ENCODE results near the gene KIF18A. TPM values are rescaled to one million over a fixed set of nuclear protein-coding genes. Genes with fewer than 3 reads are reported as not detected.

KIF18A gene
- total RNA-seq, 1 donor = 18.2 TPM

- peak; percentile 14 for DNase-seq (ENCODE audit: low read depth)
- H3K4me3 ChIP-seq (ENCODE audit: low read depth, low read length) = no peak overlapping the region
- no peak for TF ChIP-seq CTCF (IDR thresholded peaks at IDR 0.05; ENCODE audit: insufficient read depth, low read length)
Observed at GRCh38 chr11:28049338-28050216, 58.4 kb downstream of the KIF18A start.

DNA sequence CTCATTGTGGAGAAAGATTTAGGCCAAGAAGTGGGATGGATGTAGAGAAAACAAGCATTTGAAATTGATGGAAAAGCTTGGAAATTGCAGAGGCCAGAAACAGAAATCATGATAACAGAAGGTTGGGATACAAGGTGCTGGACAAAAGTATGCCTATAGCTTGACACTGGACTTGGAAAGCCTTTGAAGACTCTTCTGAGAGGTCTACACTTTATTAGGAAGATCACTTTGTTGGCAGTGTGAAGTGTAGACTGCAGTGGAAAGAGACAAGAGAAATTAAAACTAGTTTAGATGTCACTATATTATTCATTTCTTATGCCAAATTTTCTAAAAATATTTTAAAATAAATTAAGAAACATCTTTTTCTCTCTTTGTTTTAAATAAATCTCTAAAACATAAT lies 59.1 kb downstream of the KIF18A start:
- H3K4me3 ChIP-seq (ENCODE audit: low read depth, low read length) = no peak overlapping the region
- no peak for DNase-seq (ENCODE audit: low read depth)
- no peak for TF ChIP-seq CTCF (IDR thresholded peaks at IDR 0.05; ENCODE audit: insufficient read depth, low read length)

DNA sequence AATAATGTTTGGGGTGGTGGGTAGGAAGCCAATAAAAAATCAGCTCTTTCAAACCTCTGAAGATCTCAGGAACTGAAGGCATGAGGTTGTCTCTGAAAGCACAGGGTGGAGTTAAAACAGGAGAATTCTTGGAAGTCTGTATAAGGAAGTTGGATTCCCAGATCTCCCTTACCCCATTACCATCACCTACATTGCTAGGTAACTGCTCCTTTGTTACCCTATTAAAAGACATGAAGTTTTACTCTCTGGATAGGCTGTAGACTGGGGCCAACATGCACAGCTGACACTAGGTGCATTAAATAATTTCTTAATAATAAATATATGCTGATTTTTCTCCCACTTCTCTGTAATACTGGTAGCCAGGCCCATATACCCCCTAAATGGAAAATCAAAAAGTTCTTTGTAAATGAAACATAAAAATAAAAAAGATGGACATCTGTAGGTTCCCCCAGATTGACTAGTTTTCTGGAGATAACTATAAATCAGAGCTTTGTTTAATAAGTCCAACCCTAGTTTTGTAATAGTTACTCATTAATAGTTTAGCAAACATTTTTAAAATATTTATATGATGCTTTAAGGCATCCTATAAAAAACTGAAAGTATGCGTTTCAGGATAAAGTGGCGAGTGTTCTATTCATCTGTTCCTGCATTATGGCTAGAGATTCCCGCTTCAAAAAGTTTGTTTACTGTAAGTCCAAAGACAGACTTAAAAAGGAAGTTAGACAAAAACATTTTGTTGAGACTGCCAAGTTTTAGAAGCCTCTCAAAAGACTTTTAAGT lies 63.8 kb downstream of the KIF18A start:
- DNase-seq (ENCODE audit: low read depth) = no peak
- no peak overlapping the region for H3K4me3 ChIP-seq (ENCODE audit: low read depth, low read length)
- no peak for TF ChIP-seq CTCF (IDR thresholded peaks at IDR 0.05; ENCODE audit: insufficient read depth, low read length)

DNA sequence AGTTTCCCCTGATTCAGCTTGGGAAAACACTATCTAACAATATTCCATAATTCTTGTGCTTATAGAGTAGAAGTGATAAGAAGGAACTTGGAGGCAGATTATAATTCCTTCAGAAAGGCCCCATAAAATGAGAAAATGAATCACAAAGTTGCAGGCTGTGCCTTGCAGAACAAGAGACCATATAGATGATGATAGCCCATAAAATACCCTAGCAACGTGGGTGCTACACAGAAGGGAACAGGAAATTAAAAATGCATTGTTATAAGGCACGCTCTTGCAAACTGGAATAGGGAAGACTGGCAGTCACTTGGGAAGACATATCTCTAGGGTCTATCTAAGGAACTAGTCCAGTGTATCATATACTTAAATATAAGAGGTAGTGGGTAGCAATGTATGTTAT lies 67.6 kb downstream of the KIF18A start:
- no peak for DNase-seq (ENCODE audit: low read depth)
- no peak overlapping the region for H3K4me3 ChIP-seq (ENCODE audit: low read depth, low read length)

DNA sequence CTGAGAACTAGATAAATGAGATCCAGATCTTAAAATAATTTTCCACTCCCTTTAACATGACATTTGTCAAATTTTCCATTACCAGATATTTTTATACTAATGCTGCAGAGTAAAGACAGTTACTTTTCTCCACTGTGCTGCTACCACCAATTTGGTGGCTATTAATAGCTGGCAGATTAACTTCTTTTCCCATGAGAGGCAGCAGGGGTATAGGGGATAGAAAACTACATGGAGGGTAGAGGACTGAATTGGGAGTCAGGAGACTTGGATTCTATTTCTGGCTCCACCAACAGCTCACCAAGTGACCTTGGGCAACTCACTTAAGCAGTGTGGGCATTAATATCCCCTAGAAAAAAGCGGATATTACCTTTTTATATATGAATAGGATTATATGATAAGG lies 69.2 kb downstream of the KIF18A start:
- DNase-seq (ENCODE audit: low read depth) = no peak
- no peak overlapping the region for H3K4me3 ChIP-seq (ENCODE audit: low read depth, low read length)
- no peak for TF ChIP-seq CTCF (IDR thresholded peaks at IDR 0.05; ENCODE audit: insufficient read depth, low read length)

More for the DNA sequence above, 67.6 kb downstream of the KIF18A start:
- no peak for TF ChIP-seq CTCF (IDR thresholded peaks at IDR 0.05; ENCODE audit: insufficient read depth, low read length)

DNA sequence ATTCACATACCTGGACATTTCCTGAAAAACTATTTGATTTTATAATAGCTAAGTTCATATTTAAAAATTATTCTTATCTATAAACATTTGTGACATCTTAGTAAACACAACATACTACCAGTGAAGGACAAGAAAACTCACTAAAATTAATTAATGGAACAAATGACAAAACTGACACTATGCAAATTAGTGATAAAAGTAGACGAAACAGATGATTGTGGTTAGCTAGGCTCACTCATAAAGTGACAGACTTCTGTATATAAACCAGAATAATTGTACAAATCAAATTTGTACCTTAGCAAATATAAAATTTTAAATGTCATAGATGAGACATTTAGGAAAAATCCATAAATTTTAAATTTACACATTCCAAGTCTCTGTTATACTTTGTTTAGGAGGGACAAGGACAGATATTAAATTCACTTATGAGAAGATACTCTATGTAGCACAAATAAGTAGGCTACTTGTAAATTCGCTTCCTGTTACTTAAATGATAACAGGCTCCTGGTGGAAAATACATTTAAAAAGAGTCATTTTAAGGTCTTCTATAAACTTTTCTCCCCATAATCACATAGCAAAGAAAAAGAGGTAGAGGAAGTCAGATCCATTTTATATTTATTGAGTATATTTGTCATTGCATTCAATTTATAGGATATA lies 81.2 kb downstream of the KIF18A start:
- no peak overlapping the region for H3K4me3 ChIP-seq (ENCODE audit: low read depth, low read length)
- no peak for TF ChIP-seq CTCF (IDR thresholded peaks at IDR 0.05; ENCODE audit: insufficient read depth, low read length)
- DNase-seq (ENCODE audit: low read depth) = no peak
